ENCODE measurements around the gene FCHSD2. TPM values are rescaled to one million over a fixed set of nuclear protein-coding genes. Genes with fewer than 3 reads are reported as not detected.

Gene FCHSD2
- total and polyA plus RNA-seq, 2 donors (not counting 3 experiments of a cell fraction or from before 2014, with no cell fraction given) = 20.8 to 56.9 TPM

DNA sequence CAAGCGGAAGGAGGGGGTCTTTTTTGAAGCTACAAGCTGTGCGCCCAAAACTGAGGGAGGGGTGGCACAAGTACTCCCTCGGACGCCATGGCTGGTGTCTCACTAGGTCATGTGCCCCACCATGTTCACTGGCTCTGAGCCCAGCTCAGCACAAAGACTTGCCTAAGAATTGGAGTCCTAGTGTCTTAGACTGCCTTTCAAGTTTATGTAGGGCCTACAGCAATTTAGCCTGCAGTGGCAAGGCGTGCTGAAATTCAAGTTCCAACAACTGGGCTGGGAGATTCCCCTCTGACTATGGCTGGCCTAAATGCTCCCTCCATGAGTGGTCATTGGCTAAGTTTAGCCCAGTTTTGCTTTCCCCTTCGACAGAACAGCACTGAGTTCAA, 27.3 kb downstream of the FCHSD2 start:
- intact Hi-C loops (cut with micrococcal nuclease) (no loop called here), dilution Hi-C loops (cut with MboI; ENCODE audit: extremely low pct_ligation_motif_present, low sequenced_read_pairs) (no loop called here)
- POLR2A ChIA-PET = no interaction called here
- CTCF ChIA-PET = interaction anchor here (1.3 kb wide), 1 partner anchor 10 kb away, joined by 4 read pairs; no protein-coding TSS in a partner anchor
- H4K20me1 ChIP-seq (replicated peaks; ENCODE audit: control insufficient read depth, extremely low read depth, insufficient read depth, low read length) = no peaks in the 10 kb centered on the region
- DNase-seq (ENCODE audit: low read depth, low spot score) = no peak
- H3K9me1 ChIP-seq (replicated peaks; ENCODE audit: control insufficient read depth, extremely low read depth, insufficient read depth, low read length) = no peaks in the 10 kb centered on the region
- H3K27me3 ChIP-seq (ENCODE audit: control insufficient read depth in 2 of 2, insufficient read depth in 2 of 2, low read length in 2 of 2) = no peaks in the 10 kb centered on the region
- no peak overlapping the region for H3K27ac ChIP-seq (ENCODE audit: insufficient read depth, low read depth, low read length)
- BruUV-seq (replicated peaks) = no TSS peak
- no peak overlapping the region for H2AFZ ChIP-seq (ENCODE audit: low read depth, low read length)
- no peaks in the 10 kb centered on the region for H3K36me3 ChIP-seq (ENCODE audit: control insufficient read depth in 2 of 2, extremely low read depth in 1 of 2, insufficient read depth in 2 of 2, low read length in 2 of 2)
- H3K4me1 ChIP-seq (ENCODE audit: control insufficient read depth, extremely low read depth, insufficient read depth, low read length) = no peaks in the 10 kb centered on the region
- no peaks in the 10 kb centered on the region for H3K9me3 ChIP-seq (replicated peaks; ENCODE audit: control insufficient read depth, insufficient read depth, low read length)
- no peak overlapping the region for H3K4me2 ChIP-seq (ENCODE audit: insufficient read depth, low read length)
- H3K9ac ChIP-seq (replicated peaks; ENCODE audit: extremely low read depth, insufficient read depth, low read length) = no peak overlapping the region
- TF ChIP-seq POLR2A (IDR thresholded peaks at IDR 0.05; ENCODE audit: low read depth, low read length) (no peak), MYC (IDR thresholded peaks at IDR 0.05; ENCODE audit: low read depth, low read length) (no peak), EZH2 (IDR thresholded peaks at IDR 0.05; ENCODE audit: borderline replicate concordance, low read depth, low read length, severe bottlenecking) (no peak), FOS (IDR thresholded peaks at IDR 0.05; ENCODE audit: borderline replicate concordance, insufficient read depth, low read length) (no peak)
- no peak overlapping the region for H3K4me3 ChIP-seq (replicated peaks in 1 of 3; ENCODE audit: insufficient read depth in 1 of 3, low read depth in 1 of 3, low read length in 3 of 3)
- FAIRE-seq = no peak
- peaks cover 22% of the 10 kb centered on the region for H3K79me2 ChIP-seq (ENCODE audit: control insufficient read depth, insufficient read depth, low read length)

DNA sequence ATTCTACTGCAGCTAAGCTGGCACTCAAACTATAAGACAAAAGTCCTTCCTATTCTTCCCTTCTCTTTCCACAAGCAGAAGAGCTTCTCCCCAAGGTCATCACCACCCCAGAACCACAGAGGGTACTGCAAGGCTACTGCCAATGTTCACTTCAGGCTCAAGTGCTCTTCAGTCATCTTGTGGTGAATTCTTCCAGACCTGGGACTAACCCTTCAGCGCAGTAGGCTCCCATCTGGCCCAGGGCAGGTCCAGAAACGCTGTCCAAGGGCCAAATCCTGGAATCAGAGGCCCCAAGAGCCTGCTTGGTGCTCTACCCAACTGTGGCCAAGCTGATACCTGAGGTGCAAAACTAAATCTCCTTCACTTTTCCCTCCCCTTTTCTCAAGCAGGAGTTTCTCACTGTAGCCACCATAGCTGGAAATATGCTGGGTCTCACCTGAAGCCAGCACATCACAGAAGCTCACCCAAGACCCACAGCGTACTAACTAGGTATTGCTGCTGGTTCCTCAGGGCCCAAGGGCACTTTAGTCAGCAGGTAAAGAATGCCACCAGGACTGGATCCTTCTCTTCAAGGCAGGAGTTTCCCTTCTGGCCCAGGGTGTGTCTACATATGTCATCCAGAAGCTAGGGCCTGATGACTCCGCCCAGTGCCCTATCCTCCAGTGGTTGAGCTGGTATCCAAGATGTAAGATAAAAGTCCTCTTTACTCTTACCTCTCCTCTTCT, 27.8 kb downstream of the FCHSD2 start:
- POLR2A ChIA-PET = no interaction called here
- CTCF ChIA-PET = no interaction called here

More for the DNA sequence above, 27.8 kb downstream of the FCHSD2 start:
- no peak overlapping the region for H3K4me2 ChIP-seq (ENCODE audit: insufficient read depth, low read length)
- TF ChIP-seq, protein P1, sequence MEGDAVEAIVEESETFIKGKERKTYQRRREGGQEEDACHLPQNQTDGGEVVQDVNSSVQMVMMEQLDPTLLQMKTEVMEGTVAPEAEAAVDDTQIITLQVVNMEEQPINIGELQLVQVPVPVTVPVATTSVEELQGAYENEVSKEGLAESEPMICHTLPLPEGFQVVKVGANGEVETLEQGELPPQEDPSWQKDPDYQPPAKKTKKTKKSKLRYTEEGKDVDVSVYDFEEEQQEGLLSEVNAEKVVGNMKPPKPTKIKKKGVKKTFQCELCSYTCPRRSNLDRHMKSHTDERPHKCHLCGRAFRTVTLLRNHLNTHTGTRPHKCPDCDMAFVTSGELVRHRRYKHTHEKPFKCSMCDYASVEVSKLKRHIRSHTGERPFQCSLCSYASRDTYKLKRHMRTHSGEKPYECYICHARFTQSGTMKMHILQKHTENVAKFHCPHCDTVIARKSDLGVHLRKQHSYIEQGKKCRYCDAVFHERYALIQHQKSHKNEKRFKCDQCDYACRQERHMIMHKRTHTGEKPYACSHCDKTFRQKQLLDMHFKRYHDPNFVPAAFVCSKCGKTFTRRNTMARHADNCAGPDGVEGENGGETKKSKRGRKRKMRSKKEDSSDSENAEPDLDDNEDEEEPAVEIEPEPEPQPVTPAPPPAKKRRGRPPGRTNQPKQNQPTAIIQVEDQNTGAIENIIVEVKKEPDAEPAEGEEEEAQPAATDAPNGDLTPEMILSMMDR (IDR thresholded peaks at IDR 0.05; ENCODE audit: extremely low read depth in 1 of 2, insufficient read depth in 1 of 2, low read depth in 1 of 2, low read length in 2 of 2) = no peak
- TF ChIP-seq, protein P2, sequence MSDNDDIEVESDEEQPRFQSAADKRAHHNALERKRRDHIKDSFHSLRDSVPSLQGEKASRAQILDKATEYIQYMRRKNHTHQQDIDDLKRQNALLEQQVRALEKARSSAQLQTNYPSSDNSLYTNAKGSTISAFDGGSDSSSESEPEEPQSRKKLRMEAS (IDR thresholded peaks at IDR 0.05; ENCODE audit: insufficient read depth, insufficient read length) = no peak
- no peak for TF ChIP-seq GATA2 (IDR thresholded peaks at IDR 0.05; ENCODE audit: insufficient read depth, insufficient read length, low read depth, low read length)
- no peak for TF ChIP-seq POLR2A (IDR thresholded peaks at IDR 0.05; ENCODE audit: low read depth, low read length)
- no peak for TF ChIP-seq EZH2 (IDR thresholded peaks at IDR 0.05; ENCODE audit: borderline replicate concordance, low read depth, low read length, severe bottlenecking)
- DNase-seq (ENCODE audit: low read depth, low spot score) (no peak), FAIRE-seq (no peak)
- H4K20me1 ChIP-seq (replicated peaks; ENCODE audit: control insufficient read depth, extremely low read depth, insufficient read depth, low read length) = no peaks in the 10 kb centered on the region
- intact Hi-C loops (cut with micrococcal nuclease) (no loop called here), dilution Hi-C loops (cut with MboI; ENCODE audit: extremely low pct_ligation_motif_present, low sequenced_read_pairs) (no loop called here)
- H3K79me2 ChIP-seq (ENCODE audit: control insufficient read depth, insufficient read depth, low read length) = peaks cover 19% of the 10 kb centered on the region
- H3K36me3 ChIP-seq (ENCODE audit: control insufficient read depth in 2 of 2, extremely low read depth in 1 of 2, insufficient read depth in 2 of 2, low read length in 2 of 2) = no peaks in the 10 kb centered on the region
- no peaks in the 10 kb centered on the region for H3K4me1 ChIP-seq (ENCODE audit: control insufficient read depth, extremely low read depth, insufficient read depth, low read length)
- no peaks in the 10 kb centered on the region for H3K9me1 ChIP-seq (replicated peaks; ENCODE audit: control insufficient read depth, extremely low read depth, insufficient read depth, low read length)
- no peak overlapping the region for H3K4me3 ChIP-seq (replicated peaks in 1 of 3; ENCODE audit: insufficient read depth in 1 of 3, low read depth in 1 of 3, low read length in 3 of 3)
- H3K27ac ChIP-seq (ENCODE audit: insufficient read depth, low read depth, low read length) = no peak overlapping the region
- no peaks in the 10 kb centered on the region for H3K9me3 ChIP-seq (replicated peaks; ENCODE audit: control insufficient read depth, insufficient read depth, low read length)
- H3K27me3 ChIP-seq (ENCODE audit: control insufficient read depth in 2 of 2, insufficient read depth in 2 of 2, low read length in 2 of 2) = no peaks in the 10 kb centered on the region
- H2AFZ ChIP-seq (ENCODE audit: low read depth, low read length) = no peak overlapping the region
- no peak overlapping the region for H3K9ac ChIP-seq (replicated peaks; ENCODE audit: extremely low read depth, insufficient read depth, low read length)
- BruUV-seq (replicated peaks) = no TSS peak

Data from endothelial cell of umbilical vein (primary cell).